Posterior cingulate gyrus (tissue), 11 donors: ENCODE measurements around the gene METTL16.

Experiments used
- DNase-seq, 10 donors: peaks; one replicate each; pipeline versions ENCODE4 v3.0.0 to v3.0.0-alpha.2; 2020 to 2021; ENCODE audit warnings: mixed read lengths in 3 of 10
- intact Hi-C: fragments of 100-400 bp; cut with DNase I; formaldehyde crosslinking; loops from one replicate; pipeline ENCODE4 v1.15.1; 2023

Gene METTL16

DNA sequence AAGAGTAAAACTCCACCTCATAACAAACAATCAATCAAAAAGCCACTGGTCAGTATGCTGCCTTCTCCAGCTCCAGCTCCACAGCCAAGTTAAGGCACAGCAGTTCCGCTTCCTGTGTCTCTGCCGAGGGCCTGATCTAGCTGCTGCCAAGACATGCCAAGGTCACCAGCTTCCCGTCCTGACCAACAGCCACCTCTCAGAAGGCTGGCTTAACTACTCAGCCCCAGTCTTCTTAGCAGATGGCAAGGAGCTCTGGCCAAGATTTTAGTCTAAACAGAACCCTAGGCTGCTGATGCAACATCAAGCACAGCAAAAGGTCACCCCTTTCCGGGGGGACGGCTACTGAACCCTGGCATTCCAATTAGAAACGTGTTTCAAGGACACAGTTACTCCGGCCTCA lies 93.1 kb downstream of the METTL16 start:
- DNase-seq, result no peak
- intact Hi-C loops, result no loop called here

DNA sequence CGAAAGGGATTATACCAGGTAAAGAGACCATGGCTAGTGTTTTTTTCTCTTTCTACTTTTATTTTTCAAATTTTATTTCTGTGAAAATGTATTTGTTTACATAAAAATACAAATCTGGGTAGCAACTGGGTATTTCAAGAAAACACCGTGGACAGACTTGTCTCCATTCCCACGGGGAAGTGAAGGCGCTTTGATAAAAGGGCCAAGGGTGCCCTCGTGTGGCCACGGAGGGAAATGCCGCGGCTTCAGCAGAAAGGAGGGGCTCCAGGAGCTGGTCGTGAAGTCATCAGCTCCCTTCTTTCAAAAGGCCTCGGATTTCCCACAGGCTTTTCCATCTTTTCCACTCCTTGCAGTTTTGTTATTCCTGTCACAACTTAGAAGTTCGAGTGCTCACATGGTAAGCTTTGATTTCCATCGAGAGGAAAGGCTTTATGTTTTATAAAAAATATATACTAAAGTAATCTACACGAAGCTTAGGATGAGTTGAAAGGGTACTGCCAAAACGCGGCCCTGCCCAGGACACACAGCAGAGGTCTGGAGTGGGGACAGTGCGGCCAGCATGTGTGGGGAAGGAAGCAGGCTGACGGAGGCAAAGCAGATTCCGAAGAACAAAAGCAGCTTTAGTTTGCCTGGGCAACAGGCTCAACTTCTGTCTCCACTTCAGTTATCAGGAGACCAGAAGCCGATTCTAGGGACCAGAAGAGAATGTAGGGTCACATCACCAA lies 95.5 kb downstream of the METTL16 start:
- intact Hi-C loops, result loop anchor here (1.0 kb wide), 1 partner anchor 34 kb away; no protein-coding TSS in a partner anchor
- peak; percentile 81 to 99 (median 96) for DNase-seq

DNA sequence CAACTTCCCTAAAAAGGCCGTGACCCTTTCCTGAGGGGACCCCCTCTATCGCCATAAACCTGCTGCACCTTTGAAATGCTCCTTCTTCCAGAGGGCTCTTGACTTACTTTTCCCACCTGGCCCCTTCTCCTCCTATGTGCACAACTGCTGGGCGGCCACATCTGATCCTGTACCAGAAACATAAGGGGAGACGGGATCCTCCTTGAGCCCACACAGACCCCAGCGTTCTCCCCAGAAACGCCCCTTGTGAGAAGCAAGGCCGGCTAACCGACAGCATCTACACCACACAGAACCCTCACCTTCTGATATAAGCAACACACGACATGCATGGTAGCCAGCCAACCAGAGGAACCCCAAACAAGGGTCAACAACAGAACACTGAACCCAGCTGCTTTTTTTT lies 96.6 kb downstream of the METTL16 start:
- intact Hi-C loops, result no loop called here
- no peak for DNase-seq

DNA sequence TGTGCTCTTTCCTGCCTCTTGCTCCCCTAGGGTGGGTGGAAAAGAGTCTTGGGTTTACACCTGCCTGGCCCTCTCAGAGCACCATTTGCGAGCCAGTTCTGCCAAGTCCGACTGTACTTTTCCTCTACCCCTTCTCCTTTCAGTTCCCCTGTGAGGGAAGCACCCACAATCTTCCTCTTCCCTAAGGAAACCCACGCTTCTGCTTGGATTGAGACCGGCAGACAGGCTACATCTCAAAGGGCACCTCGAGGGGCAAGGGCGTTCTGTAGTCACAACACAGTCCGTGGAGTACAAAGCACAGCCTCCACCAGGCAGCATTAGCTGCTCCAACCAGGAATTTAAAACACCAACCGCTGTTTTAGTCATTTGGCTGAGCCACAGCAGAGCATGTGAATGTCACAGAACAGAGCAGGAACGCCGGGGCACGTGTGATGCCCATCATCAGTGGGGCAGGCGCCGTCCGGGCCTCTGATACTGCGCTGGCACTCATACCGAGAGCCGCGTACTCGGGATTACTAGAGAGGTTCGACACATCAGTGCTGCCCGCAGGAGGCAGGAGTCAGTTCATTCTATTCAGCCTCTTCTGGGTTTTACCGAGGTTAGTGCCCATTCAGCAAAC lies 97.1 kb downstream of the METTL16 start:
- DNase-seq, result peak in 1 of 10 donors; percentile 73
- intact Hi-C loops, result no loop called here

DNA sequence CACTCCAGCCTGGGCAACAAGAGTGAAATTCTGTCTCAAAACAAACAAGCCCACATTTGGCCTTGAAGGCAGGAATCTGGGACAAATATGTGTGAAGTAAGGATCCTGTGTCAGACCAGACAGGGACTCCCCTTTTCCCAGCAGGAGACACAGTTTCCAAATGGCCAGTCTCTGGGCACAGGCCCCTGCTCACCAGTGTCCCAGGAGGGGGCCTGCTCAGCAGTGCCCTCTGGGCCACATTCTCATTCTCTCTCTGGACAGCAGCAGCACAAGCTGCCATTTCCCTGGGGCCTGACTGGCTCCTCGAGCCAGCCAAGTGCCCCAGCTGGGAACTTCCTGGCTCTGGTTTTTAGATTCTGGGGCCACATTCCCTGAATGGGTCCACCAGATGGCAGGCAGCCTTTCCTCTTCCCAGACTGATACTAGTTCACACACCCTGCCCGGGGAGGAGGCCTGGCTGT lies 99.1 kb downstream of the METTL16 start:
- intact Hi-C loops, result no loop called here
- peak in 4 of 10 donors; percentile 32 to 91 (median 60) for DNase-seq

DNA sequence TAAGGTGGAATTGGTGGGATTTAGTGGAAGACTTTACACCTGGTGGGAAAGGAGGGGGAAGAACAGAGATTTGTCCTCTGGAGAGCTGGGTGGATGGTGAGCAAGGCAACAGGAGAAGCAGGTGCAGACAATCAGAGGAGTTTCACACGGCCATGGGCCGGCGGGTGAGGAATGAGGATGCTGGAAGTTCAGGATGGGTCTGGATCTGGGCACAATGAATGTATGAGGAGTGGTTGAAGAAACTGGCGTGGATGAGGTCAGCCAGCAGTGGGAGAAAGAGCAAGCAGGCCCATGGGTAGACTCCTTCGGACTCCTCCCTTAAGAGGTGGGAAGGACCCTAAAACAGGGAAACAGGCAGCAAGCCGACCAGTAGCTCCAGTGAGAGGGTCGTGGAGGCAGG lies 100.7 kb downstream of the METTL16 start:
- peak in 1 of 10 donors; percentile 66 for DNase-seq
- intact Hi-C loops, result no loop called here

DNA sequence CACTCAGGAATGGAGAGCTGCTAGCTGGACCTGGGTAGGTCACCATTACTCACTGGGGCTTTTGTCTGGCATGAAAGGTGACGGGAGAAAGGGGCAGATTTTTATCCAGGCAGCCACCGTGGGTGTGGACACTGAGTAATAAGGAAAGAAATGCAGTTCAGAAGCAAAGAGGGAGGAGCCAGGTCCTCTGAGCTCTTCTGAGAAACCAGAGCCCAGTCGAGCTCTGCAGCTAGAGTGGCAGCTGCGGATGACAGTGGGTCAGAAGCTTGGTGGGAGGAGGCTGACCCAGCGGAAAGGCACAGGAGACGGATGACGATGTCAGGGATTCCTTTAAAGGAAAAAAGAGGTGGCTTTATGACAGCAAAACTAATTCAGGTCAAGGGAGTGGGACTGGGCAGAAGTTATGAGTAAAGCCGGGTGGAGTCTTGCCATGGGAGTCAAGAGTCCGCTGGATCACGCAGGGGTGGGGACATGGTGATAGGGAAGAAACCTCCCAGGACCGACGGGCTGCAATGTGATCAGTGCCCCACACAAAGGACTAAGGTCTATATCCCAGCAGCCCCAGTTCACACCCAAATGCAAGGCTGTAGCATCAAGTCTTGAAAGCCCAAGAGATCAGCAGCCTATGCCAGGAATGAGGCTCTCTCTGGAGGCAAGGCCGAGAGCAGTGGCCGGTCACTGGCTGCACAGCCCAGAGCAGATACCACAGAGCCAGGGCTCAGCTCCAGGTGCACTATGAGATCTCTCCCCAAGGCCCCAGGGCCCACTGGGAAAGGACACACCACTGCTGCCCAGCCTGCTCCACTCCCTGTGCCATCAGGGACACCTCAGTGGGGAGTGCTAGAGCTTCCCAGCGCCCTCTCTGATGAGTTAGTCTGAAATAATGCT lies 104.5 kb downstream of the METTL16 start:
- DNase-seq, result peak in 2 of 10 donors; percentile 47 to 55
- intact Hi-C loops, result no loop called here

DNA sequence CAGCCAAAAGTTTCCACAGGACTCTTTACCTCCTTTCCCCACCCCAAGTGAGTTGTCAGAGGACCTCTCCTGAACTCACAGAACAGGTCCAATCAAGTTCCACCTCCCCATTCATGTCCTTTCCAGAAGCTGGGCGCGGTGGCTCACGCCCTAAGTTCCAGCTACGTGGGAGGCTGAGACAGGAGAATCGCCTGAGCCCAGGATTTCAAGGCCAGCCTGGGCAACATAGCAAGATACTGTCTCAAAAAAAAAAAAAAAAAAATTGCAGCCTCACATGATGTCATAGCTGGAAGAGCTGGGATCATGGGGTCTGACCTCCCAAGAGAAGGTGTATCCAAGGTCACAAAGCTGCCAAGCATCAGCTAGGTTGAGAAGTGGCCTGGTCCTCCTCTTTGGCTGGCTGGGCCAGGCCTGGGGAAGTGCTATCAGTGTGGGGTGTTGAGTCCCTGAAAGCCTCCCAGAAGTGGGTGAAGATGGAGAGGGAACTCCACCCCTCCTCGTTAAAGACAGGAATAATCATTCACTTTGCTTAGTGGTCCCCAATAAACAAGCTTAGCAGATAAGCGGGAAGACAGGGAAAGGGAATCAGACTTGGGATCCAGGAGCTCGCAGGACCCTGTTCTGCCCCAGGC lies 105.3 kb downstream of the METTL16 start:
- intact Hi-C loops, result no loop called here
- peak in 2 of 10 donors; percentile 31 to 67 for DNase-seq

DNA sequence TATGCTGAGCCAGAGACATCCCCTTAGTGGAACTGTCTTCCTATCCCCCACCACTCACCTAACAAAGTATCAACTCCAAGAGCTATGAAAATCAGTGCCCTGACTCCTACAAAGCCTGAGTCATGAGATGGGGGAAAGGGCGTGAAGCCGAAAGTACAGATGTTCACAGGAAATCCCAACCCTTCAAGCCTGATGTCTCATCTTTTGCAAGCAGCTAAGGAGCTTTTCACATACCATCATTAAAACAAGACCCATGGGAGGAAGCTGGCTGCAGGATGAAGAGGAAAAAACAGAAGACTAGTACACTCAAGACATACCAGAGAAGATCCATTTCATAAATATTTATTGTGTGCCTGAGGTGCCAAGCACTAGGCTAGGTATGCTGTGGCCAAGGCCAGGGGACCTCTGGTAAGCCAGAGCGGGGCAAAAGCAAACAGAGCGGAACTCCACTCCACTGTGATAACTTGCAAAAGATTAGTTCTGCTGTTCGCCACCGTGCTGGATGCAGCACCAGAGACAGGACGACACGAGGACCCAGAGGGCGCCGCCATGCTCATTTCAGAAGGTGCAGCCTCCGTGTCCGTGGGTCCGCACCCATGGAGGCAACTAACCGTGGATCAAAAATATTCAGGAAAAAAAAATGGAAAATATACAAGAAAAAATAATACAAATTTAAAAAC lies 106.3 kb downstream of the METTL16 start:
- peak in 2 of 10 donors; percentile 43 to 53 for DNase-seq
- intact Hi-C loops, result no loop called here

DNA sequence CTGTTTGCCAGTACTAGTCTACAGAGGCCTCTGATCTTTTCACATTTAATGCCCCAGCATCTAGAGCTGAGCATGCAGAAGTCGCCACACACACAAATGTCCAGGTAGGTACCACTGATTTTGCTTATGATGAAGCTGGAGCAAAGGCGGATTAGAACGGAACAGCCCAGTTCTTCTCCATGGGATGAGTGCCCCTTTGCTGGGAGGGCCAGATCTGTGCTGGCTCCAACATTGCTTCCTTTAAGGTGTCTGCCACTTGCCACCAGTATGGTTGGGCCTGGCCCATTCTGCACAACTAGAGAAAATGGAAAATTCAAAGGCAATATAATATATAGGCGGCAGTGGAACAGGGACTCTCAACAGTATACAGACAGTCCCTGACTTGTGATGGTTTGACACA lies 108.6 kb downstream of the METTL16 start:
- DNase-seq, result peak in 2 of 10 donors; percentile 9 to 50
- intact Hi-C loops, result loop anchor here (5.0 kb wide), 1 partner anchor 189 kb away; the partner anchor contains the start of gene PAFAH1B1

DNA sequence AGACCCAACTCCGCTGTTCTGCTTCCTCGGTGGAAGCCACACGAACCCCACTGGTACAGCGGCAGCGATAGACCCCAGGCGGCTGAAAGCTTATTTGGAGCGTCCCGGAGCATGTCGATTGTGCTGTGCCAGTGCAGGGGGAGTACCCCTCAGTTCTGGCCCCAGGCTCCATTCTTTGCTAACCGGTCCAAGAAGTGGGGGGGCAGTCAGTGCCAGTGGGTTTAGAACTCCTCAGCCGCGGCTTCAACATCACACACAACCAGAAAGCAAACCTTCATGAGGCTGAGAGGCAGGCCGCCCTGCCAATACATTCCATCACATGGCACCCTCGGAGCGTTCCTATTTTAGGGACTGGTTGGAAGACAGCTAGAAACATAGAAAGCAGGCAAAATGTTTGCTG lies 109.1 kb downstream of the METTL16 start:
- intact Hi-C loops, result loop anchor here (5.0 kb wide), 1 partner anchor 190 kb away; the partner anchor contains the start of gene PAFAH1B1
- DNase-seq, result peak in 3 of 10 donors; percentile 35 to 83 (median 78)

DNA sequence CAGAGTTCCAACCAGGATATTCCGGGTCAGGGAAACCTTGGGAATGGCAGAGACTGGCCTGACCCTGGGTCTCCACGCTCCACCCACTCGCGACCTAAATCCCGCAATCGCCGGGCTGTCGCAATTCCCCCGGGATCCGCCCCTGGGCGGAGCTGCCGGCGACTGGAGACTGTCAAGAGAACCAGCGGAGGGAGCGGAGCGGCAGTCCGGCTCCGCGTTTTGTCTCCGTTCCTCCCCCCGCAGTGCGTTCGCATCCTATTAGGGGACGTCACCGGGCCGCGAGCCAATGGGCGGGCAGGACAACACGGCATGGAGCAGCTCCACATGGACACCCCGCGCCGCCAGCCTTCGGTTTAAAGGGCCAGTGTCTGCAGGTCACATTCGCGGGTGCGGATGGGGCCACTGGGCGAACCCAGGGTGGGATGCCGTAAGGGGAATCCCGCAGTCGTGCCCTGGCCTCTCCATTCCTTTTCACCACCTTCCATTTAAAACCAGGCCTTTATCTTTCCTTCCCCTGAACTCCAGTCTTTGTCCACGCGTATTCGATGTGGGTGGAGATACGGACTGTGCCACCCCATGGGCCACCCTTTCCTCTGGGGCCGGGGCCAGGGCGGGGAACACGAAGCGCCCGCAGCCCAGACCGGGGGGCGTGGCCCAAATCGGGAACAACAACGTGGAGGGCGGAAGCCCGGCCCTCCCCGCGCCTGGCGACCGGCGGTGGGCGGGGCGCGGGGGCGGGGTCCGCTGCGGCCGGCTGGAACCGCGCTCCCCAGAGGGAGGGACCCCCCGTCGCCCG lies 110.1 kb downstream of the METTL16 start:
- intact Hi-C loops, result loop anchor here (1.0 to 5.0 kb wide), 2 partner anchors 8 to 191 kb away; partner anchors contain the start of gene PAFAH1B1

DNA sequence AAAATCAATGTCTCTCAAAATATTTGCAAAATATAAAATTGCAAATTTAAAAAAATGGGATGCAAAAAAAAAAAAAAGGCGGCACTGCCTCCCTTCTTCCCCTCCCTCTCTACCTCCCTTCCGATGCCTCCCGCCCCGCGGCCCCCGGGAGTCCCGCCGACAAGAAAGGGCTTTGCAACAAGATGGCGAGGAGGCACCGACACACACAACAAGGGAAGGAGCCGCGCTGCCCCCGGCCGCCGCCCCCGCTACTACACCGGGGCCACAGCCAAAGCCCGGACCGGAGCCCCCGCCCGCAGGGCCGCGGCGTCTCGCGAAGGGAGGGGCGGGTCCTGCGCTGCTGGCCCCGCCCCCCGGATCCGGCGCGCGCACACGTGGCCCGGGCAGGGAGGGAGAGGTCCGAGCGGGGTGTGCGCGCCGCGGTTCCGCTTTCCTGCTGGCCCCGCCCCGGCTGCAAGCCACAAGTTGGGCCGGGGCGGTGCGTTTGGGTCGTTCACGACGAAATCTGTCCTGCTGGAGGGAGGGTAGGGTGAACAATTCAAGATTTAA lies 110.7 kb downstream of the METTL16 start, which contains the start of gene MNT:
Gene MNT, minus strand, starts transcription at position 184 of the 549 bp plus-strand sequence. CDS start 348 bp downstream, outside the sequence.
- peak; percentile 86 to 99 (median 94) for DNase-seq
- intact Hi-C loops, result loop anchor here (1.0 to 5.0 kb wide), 2 partner anchors 8 to 191 kb away; partner anchors contain the start of gene PAFAH1B1

More for the DNA sequence above, 110.1 kb downstream of the METTL16 start:
- peak; percentile 100 for DNase-seq

DNA sequence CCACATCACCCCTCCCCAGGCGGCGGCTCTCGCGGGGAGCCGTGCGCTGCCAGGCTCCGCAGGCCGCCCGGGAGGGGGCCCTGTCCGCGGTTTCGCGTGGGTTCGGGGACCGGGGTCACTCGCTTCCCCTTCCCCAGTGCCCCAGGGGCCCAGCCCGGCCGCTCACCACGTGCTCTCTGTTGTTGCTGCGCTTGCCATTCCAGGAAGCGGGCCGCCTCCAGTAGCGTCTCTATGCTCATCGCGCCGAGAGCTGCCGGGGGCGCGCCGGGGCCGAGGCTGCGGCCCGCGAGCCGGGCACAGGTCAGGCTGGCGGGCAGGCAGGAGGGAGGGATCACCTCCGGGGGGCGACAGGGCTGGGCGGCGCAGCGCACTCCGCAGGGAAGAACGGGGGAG lies 111.2 kb downstream of the METTL16 start:
- DNase-seq, result peak in 6 of 10 donors; percentile 42 to 90 (median 70)
- intact Hi-C loops, result loop anchor here (5.0 kb wide), 1 partner anchor 192 kb away; the partner anchor contains the start of gene PAFAH1B1

DNA sequence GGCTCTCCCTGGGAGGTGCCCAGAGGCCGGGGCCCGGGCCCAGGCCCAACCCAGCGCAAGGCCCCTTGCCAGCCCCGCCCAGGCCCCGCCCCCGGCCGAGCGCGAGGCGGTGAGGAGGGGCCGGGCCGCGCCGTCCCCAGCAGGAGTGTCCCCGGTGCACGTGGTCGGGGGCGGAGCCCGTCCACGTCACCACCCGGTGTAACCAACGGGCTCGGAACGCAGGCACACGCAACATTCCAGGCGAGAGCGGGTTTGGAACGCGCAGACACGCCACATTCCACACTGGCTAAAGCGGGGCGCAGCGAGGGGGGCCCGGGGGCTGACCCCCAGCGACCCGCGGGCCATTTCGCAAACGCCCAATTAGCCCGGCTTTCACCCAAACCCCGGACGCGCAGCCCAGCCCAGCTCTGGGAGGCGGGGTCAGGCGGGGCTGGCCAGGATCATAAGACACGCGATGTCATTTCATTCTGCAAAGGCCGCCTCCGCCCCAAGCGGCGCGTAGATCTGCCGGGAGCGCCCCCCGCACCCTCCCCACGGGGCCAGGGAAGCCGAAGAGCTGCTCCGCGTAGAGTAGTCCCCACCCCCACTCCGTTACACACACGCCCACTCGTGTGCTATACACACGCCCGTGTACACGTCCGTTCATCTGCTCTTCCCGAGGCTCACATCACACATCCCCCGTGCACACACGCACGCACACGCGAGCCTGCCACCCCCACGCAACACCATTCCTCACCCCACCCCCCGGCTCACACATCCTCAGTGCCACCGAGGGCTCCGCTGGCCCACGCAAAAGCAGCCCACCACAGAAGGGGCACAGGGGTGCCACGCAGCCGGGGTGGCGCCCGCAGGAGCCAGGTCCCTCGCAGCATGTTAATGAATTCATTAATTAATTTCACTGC lies 111.9 kb downstream of the METTL16 start:
- intact Hi-C loops, result loop anchor here (5.0 kb wide), 1 partner anchor 192 kb away; the partner anchor contains the start of gene PAFAH1B1
- peak; percentile 88 to 99 (median 94) for DNase-seq

DNA sequence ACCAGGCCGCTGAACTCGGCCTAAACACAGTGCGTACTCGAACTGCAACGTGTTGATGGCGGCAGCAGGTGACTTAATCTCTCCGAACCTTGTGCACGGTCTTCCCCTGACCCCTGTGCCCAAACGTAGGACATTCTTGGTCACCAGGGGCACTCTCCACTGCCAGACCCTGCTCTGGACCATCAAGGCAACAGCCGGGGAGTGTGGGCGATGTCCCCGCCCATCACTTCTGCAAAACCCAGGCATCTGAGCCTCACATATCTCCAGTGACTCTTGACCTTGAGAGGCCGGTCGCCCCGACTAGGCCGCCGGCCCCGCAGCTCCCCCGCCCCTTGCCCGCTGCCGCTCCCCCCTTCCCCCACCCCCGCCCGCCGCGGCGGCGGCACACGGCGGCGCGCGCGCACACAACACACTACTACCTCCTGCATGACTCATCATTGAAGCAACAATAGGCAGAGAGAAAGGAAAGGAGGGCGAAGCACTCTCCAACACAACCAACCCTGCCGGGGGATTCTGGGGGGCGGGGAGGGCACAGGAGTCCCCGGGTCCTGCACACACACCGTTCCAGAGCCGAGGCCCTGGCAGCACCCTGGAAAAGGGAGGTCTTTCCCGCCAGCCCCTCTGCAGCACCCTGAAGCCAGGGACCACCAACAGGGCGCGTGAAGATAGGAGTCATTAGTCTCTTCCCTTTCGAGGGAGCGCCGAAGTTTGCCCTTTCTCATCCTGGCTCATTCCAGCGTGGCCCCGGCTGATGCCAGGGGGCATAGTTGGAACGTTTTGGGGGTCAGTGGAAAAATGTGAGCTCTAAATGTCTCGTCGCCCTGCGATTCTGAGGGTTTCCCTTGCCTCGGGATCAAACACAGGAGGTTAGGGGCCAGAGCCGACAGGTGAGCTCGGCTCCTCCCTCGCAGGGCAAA lies 112.8 kb downstream of the METTL16 start:
- intact Hi-C loops, result no loop called here
- peak in 5 of 10 donors; percentile 29 to 86 (median 50) for DNase-seq
